GM12891 (cell line): ENCODE data around the gene DQX1.

Experiments used
- PAX5 ChIP-seq: IDR thresholded peaks from 2 replicates; pipeline ENCODE4 v1.6.1; 2011; ENCODE audit warnings: low read length, moderate library complexity, mild to moderate bottlenecking; ENCODE audit not compliant: insufficient read depth, severe bottlenecking
- POLR2A ChIP-seq: IDR thresholded peaks from 2 replicates; pipeline ENCODE4 v1.6.1; 2011; ENCODE audit warnings: low read depth, low read length, control low read depth
- POLR2AphosphoS5 ChIP-seq: IDR thresholded peaks from 2 replicates; pipeline ENCODE4 v1.6.1; 2011; ENCODE audit warnings: low read depth, low read length, control low read depth
- SPI1 ChIP-seq: IDR thresholded peaks from 2 replicates; pipeline ENCODE4 v1.6.1; 2011; ENCODE audit warnings: low read depth, low read length, control low read depth
- TAF1 ChIP-seq: IDR thresholded peaks from 2 replicates; pipeline ENCODE4 v1.6.1; 2011; ENCODE audit warnings: low read depth, low read length, control low read depth

GRCh38 chr2:74551942-74552913 is 26.2 kb upstream of the DQX1 start:
- TF ChIP-seq TAF1: no peak
- TF ChIP-seq POLR2AphosphoS5: no peak
- TF ChIP-seq SPI1: no peak
- no peak for TF ChIP-seq POLR2A
- TF ChIP-seq PAX5: no peak
